RWPE2 (cell line): ENCODE measurements around the gene AGO3.

Source experiments
- ATAC-seq: fragments of 200-7000 bp; cut with Tn5 transposase; 3 replicates; pipeline ENCODE4 v1.9.1; 2021; ENCODE audit warnings: low read depth
- DNase-seq: peaks from one replicate; pipeline ENCODE4 v3.0.0-alpha.2; 2020; ENCODE audit warnings: low spot score
- H3K27ac ChIP-seq: fragments of 450-650 bp; 2 replicates; pipeline ENCODE4 v1.5.1; 2017; ENCODE audit warnings: mild to moderate bottlenecking; ENCODE audit not compliant: poor library complexity, severe bottlenecking
- H3K27me3 ChIP-seq: fragments of 250-450 bp; sonication (Bioruptor Pico); 2 replicates; pipeline ENCODE4 v1.5.1; 2021; ENCODE audit warnings: mild to moderate bottlenecking, moderate library complexity; ENCODE audit not compliant: insufficient read depth, poor library complexity, severe bottlenecking
- H3K36me3 ChIP-seq: fragments of 250-450 bp; sonication (Bioruptor Pico); 2 replicates; pipeline ENCODE4 v1.5.1; 2020; ENCODE audit warnings: low read depth, mild to moderate bottlenecking, moderate library complexity
- H3K4me1 ChIP-seq: fragments of 250-450 bp; sonication (Bioruptor Pico); 2 replicates; pipeline ENCODE4 v1.5.1; 2021; ENCODE audit warnings: mild to moderate bottlenecking, moderate library complexity; ENCODE audit not compliant: insufficient read depth, poor library complexity, severe bottlenecking
- H3K4me3 ChIP-seq: fragments of 250-450 bp; sonication (Bioruptor Pico); 2 replicates; pipeline ENCODE4 v1.5.1; 2021; ENCODE audit warnings: mild to moderate bottlenecking, moderate library complexity; ENCODE audit not compliant: severe bottlenecking
- H3K9me3 ChIP-seq: fragments of 250-450 bp; sonication (Bioruptor Pico); 2 replicates; pipeline ENCODE4 v1.5.1; 2021; ENCODE audit warnings: mild to moderate bottlenecking, moderate library complexity; ENCODE audit not compliant: severe bottlenecking
- CTCF ChIP-seq: fragments of 450-650 bp; IDR thresholded peaks from one replicate; pipeline ENCODE4 v1.5.1; 2017; ENCODE audit warnings: mild to moderate bottlenecking, moderate library complexity; ENCODE audit not compliant: poor library complexity, severe bottlenecking

AGO3 gene

GRCh38 chr1:35883635-35884101 is 47.2 kb upstream of the AGO3 start:
- ATAC-seq = peak; percentile 18; the same call in 2 of the 3 replicates
- H3K9me3 ChIP-seq = no peaks in the 10 kb centered on the region
- no peak for TF ChIP-seq CTCF
- peak overlapping the region; percentile 89 for H3K4me3 ChIP-seq
- no peaks in the 10 kb centered on the region for H3K27me3 ChIP-seq
- H3K4me1 ChIP-seq = no peaks in the 10 kb centered on the region
- DNase-seq = peak; percentile 57
- H3K36me3 ChIP-seq = no peaks in the 10 kb centered on the region
- H3K27ac ChIP-seq = peak overlapping the region; percentile 4

- DNase-seq (no peak), ATAC-seq (no peak)
- H3K4me1 ChIP-seq = no peaks in the 10 kb centered on the region
- no peak overlapping the region for H3K27ac ChIP-seq
- TF ChIP-seq CTCF = no peak
- H3K4me3 ChIP-seq = no peak overlapping the region
- H3K27me3 ChIP-seq = no peaks in the 10 kb centered on the region
- peaks cover 8% of the 10 kb centered on the region for H3K36me3 ChIP-seq
- no peaks in the 10 kb centered on the region for H3K9me3 ChIP-seq
Observed at GRCh38 chr1:35884934-35885333, 46.0 kb upstream of the AGO3 start.

- no peak for TF ChIP-seq CTCF
- Histone ChIP-seq H3K4me3 (no peak overlapping the region), H3K4me1 (no peaks in the 10 kb centered on the region), H3K27ac (no peak overlapping the region), H3K27me3 (no peaks in the 10 kb centered on the region), H3K9me3 (no peaks in the 10 kb centered on the region), H3K36me3 (peaks cover 18% of the 10 kb centered on the region)
- ATAC-seq (no peak), DNase-seq (no peak)
Observed at GRCh38 chr1:35885961-35886558, 44.8 kb upstream of the AGO3 start.

GRCh38 chr1:35886577-35887431 is 44.1 kb upstream of the AGO3 start:
- Histone ChIP-seq H3K27me3 (no peaks in the 10 kb centered on the region), H3K9me3 (no peaks in the 10 kb centered on the region), H3K36me3 (peaks cover 18% of the 10 kb centered on the region), H3K27ac (no peak overlapping the region), H3K4me3 (no peak overlapping the region), H3K4me1 (no peaks in the 10 kb centered on the region)
- ATAC-seq (no peak), DNase-seq (no peak)
- TF ChIP-seq CTCF = no peak

- Histone ChIP-seq H3K27ac (no peak overlapping the region), H3K9me3 (no peaks in the 10 kb centered on the region), H3K27me3 (no peaks in the 10 kb centered on the region), H3K4me1 (no peaks in the 10 kb centered on the region), H3K36me3 (peaks cover 18% of the 10 kb centered on the region), H3K4me3 (no peak overlapping the region)
- TF ChIP-seq CTCF = no peak
- no peak for ATAC-seq
- no peak for DNase-seq
Observed at GRCh38 chr1:35887508-35887907, 43.4 kb upstream of the AGO3 start.
